Stimulated activated CD8-positive, alpha-beta memory T cell treated with anti-CD3 and anti-CD28 coated beads, Interleukin-2, amount 100 ng/mL, for 1 hour (primary cell): ENCODE results near the gene RGP1.

Experiments used
- DNase-seq, 2 donors: peaks; one replicate each; pipeline ENCODE4 v3.0.0-alpha.2; 2020; ENCODE audit warnings: low read depth in 2 of 2

Gene RGP1

DNA sequence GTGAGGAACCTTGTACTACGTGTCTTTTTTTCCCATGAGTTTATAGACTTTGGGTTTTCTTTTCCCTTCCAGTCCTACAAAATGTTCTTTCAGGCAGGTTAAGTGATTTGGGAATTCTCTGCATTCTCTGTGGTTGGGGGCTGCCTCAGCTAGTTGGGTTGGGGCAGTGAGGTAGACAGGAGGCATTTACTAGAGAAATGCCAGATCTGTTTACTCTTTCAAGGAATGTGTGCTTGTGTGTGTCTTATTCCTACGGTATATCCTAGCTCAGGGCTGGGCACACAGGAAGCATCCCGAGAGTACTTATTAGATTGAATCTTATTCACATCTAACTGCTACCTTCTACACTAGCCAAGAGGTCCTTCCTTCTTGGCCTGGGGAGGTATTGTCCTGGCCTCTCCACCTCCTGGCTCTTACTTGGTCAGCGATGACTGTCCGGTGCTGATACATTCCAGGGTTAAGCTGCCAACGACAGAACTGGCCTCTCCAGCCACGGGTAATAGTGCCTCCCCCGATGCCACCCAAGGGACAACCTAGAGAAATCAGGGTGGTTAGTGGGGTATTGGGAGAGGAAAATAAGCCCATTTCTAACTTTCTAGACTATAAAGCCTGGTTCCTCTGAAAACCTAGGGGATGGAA is 5.1 kb upstream of the RGP1 start:
- no peak for DNase-seq

DNA sequence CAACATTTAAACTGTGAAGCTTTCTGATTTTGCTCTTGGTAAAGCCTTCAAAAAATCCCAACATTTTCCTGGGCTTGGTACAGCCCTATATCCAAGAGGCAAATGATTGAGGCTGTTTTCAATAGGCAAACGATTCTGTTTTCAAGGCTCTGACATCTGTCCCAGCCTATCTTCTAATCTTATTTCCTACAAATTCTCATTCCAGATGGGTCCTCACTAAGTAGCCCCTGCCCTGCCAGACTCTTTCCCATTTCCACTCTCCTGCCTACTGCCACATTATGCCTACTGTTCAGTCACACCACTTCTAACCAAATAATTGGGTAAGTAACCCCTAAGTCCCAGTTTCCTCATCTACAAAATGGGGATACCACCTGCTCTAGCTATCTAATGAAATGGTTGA is 3.5 kb upstream of the RGP1 start:
- no peak for DNase-seq

DNA sequence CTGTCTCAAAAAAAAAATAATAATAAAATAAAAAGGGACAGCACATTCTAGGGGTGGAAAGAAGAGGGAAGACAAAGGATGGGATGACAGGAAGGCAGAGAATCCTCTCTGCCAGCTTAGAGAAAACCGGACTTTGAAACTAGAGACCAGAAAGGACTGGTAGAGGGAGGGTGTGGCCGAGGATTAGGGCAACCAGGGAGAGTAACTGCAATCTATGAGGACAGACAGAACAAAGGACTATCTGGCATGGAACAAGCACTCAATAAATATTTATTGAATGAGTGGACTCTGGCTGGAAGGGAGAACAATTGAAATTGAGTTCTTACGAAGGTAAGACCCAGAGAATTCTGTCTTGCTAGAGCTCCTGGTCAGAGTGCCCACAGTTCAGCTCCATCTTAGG is 2.5 kb upstream of the RGP1 start:
- no peak for DNase-seq

DNA sequence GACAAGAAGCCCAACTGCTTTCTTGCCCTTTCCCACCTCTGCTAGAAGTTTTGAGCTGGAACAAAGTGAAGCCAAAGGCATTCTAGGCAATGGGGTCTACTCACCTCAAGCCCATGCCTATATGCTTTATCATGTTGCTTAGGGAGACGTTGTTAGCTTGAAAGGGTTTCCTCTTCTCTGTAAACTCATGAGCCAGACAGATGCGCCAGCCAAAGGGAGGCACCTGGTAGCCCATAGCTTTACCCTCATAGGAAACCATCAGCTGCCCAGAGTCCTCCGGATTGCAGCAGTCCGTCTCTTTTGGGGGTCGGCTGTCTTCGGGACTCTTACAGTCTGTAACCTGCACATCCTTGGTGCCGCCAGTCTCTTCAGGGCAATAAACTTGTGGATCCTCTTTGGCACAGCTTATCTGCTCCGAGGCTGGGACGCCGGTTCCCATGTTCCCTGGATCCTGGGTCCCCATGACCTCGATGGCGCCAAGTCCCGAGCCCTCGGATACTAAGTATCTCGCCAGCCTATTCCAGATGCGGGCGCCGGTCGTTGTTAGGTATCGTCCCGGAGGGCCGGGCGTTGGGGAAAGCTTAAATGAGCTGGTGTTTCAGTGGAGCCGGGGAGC is 737 bp upstream of the RGP1 start:
- no peak for DNase-seq

DNA sequence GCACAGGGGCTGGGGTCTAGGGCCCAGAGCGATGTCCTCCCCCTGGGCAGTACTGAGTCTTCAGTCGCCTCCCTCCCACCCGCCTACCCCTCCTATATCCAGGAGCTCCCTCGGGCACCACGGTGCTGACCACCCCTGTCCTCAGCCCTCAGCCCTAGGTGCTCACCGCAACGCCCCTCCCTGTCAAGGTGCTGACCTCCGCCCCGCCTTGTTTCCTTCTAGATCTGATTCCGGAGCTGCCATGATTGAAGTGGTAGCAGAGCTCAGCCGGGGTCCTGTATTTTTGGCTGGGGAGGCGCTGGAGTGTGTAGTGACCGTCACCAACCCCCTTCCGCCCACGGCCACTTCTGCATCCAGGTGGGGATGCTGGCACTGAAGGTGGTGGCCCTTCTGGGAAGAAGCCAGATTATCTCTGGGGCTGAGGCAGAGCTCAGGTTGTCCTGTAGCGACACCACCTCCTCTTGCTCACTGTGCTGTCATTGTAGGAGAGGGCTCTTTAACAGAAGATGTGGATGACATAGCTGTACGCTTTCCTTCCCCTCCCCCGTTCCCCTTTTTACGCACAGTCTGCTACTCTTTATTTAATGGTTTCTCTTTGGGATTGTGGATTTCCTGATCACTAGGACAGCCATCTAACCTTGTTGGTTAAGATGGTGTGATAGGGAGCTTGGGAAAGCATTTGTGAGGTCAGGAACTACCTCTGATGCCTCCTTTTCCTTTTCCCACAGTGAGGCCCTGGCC is 598 bp downstream of the RGP1 start:
- no peak for DNase-seq

DNA sequence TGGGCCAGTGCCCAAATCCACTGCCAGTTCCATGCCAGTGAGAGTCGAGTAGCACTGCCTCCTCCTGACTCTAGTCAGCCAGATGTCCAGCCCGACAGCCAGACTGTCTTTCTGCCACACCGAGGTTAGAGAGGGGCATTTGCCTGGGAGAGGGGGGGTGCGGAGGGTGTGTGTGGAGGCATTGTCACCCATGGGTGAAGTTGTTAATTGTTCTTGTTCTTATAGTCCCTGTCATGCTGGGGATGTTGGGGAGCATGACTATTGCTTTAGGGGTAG is 1.1 kb downstream of the RGP1 start:
- no peak for DNase-seq

DNA sequence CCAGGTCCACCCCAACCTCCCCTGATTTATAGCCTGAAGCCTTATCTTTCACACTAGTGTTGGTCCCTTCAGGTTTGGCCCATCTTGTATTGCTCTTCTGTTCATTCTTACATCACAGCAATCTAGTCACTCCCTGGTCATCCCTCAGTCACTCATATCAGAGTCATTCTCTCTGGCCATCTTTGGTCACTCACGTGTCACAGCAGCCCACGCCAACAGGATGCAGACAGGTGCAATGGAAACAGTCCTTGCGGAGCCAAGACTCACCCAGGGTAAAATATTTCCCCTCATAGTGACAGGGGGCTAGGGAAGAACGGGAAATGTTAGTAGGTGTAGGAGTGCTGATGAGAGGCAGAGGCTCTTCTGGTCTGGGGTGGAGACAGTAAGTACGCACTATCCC is 4.4 kb downstream of the RGP1 start:
- DNase-seq = no peak

DNA sequence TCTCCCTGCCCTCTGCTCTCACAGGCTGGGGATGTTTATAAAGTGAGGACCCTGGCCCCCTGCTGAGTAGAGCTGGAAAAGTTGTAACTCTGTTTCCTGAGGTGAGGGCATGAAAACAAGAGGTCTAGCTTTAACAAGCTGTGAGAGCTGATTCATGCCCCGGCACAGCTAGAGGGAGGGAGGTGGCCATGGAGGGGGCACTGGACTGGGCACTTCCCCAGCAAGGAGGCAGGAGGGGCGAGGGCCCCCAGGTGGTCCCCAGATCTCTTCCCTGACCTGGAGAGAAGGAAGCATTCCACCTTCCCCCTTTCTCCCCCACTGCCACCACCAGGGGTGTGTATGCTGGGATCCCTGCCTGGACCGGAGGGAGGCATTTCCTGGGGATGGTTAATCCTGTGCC is 5.2 kb downstream of the RGP1 start, which contains the start of gene MSMP:
MSMP (minus strand) TSS at position 13 of the 400 bp plus-strand sequence. CDS start 147 bp downstream, outside the sequence.
- DNase-seq = no peak

DNA sequence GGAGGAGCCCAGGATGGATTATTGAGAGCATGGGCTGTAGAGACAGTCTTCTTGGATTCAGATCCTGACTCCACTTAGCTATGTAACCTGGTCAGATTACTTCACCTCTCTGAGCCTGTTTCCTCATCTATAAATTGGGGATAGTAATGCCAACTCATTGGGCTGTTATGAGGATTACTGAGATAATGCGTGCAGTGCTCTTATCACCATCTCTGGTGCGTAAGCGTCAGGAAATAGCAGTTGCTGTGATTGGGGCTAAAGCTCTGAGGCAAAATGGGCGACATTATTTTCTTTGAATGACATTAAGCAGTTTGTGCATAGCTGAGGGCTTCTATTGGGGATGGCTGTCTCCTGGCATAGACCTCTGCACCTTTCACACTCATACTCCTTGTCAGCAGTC is 6.0 kb downstream of the RGP1 start:
- DNase-seq = no peak

DNA sequence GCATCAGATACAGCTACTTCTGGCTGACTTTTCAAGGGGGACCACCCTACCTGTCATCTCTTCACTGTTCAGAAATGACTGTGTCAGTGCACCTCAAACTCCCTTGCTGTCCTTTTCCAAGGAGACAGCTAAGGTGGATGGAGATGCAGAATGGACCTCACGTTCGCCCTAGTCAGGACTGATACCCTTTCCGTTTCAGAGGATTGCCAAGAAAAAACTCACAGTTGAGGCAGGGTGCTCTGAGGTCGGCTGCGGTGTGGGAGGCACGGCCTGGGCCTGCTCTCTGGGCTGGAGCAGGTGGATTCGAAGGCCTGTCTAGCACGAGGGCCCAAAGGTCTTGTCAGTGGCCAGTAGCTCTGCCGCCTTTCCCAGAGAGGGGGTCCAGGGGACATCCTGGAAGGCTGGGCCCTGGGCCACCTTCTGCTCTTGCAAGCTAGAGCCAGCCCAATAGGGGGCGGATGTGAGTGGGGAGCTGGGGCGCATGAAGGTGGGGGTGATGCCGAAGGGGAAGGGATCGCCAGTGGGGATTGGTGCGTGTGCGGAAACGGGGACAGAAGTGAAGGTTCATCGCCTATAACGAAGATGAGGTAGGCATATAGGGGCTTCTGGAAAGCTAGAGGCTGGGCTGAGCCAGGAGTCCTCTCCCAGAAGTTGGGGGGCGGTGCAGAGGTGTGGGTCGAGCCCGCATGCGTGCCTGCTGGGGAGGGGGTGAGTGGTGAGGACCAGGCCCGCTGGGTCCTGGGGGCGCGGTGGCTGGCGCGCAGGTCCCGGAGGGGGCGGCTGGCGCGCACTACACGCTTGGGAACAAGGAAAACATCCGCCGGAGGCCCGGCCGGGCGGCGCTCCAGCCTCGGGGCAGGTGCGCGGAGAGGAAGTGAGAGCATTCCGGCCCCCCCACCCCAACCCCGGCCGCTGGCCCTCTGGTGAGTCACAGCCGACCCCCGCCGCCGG is 7.5 kb downstream of the RGP1 start:
- peak in 1 of 2 donors; percentile 59 for DNase-seq

DNA sequence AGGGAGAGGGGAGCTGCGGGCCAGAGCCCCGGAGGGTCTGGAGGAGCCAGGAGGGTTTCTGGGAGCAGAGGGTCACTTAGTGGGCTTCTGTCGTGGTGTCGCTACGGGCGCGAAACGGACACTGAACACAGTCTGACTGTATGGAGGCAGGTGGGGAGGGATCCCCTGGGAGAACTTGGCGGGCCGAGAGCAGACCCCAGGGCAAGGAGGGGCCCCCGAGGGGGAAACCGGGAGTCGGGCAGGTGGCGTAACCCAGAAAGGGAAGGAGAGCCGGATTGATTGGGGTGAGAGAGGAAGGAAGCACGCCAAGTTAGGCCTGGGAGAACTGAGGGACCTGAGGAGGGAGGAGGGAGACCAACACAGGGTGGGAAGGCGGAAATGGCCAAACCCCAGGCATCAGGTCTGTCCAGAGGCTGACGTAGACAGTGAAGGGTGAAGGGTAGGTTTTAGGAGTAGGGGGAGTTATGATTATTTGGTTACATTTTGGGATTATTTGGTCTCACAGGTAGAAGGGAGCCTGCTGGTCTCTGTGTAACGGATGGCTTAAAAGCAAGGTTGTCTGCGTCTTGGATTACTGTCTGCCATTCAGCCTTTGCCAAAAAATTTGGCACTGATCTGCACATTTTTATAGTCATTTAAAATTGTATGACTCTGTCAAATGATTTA is 8.3 kb downstream of the RGP1 start:
- no peak for DNase-seq

DNA sequence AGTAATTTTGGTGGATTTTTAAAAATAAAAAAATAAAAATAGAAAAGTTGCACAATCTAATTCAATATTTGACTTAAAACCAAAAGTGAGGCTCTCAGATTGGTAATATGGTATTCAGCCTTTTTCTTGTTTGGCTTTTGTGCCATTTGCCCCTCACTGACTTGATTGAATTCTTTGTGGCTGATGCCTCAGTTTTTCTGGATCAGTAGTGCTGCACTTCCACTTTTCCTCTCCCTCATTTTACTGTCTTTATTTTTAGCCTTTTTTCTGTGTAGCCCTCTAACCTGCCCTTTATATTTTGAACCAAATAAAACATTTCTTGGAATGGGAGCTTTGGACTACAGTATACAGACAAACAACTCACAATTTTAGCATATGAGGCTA is 8.8 kb downstream of the RGP1 start:
- DNase-seq = no peak

DNA sequence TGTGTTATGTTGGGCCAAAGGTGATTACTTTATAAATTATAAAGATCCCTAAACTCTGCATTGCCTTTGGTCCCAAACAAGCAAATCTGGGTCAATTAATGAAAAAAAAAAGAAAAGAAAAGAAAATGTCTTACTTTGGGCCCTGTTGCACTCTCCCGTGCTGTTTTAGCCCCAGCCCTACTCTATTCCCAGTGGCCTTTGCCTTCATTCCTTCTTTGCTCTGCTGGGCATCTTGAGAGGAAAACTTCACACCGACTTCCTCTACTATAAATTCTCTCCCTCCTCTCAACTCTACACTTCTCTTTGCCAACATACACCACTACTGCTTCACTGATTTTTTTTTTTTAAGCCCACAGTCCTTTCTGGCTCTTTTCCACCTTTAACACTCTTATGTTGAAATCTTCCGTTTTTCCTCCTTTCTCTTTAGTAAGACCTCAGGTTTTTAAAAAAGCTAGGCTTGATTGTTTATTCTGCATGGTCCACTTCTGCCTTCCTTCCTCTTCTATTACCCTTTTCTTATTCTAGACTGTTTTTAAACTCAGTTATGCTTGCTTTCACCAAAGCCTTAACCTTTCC is 9.5 kb downstream of the RGP1 start:
- DNase-seq = no peak

DNA sequence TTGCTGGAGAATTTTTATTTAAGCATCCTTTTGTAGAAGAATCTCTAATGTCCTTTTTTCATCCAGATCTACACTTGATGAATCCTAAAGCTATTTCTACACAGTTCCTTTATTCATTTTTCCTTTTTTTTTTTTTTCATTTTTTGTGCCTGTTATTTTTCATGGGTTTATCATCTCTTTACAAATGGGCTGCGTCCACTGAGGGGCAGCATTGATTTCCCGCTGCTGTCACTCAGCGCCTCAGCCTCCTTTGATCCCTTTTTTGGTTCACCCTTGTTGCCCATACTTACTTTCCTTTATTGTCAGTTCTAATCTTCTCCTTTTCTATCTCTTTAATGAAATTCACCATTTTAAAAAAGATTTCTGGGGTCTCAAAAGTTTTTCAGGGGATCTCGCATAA is 10.7 kb downstream of the RGP1 start:
- no peak for DNase-seq

DNA sequence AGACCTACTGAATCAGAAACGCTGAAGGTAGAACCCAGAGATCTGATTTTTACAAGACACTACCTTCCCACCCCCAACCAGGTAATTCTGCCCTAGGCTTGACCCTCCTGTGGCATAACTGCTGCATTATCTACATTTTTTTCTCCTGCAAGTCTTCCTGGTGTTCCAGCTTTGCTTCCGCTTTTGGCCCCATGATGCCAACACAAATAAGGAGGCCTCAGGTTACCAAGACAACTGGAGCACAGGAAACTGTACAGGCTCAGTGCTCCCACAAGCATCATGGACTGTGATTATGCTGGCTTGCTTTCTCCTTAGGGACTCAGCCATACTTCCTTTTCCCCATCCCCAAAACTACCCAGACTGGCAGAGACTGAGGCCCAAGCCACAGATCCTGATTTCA is 11.6 kb downstream of the RGP1 start:
- DNase-seq = no peak

DNA sequence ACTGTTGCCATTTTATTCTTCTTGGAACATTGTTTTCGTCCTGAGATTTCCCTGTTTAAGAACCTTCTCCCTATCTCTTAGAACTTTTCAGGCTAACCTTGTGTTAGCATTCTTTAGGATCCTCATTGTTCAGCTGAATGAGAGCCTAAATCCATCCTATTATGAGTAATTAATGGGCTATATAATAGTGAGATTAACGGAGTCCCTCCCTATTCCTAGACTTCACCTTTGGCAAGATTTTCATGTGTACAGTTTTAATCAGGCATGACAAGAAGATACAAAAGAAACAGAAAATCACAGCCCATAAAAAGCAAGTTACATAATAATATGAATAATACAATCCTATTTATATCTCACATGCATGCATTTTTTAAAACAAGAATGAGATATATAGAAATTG is 14.1 kb downstream of the RGP1 start:
- no peak for DNase-seq

DNA sequence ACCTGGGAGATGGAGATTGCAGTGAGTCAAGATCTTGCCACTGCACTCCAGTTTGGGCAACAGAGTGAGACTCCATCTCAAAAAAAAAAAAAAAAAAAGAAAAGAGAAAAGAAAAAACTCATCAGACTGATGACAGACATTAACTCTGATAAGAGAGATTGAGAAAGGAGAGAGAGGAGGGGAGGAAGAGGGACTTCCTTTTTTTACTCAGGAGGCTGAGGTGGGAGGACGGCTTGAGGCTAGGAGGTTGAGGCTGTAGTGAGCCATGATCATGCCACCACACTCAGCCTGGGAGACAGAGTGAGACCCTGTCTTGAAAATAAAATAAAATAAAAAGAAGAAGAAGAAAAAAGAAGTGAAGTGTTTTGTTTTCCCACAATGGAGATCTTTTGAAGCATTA is 14.7 kb downstream of the RGP1 start:
- DNase-seq = no peak

DNA sequence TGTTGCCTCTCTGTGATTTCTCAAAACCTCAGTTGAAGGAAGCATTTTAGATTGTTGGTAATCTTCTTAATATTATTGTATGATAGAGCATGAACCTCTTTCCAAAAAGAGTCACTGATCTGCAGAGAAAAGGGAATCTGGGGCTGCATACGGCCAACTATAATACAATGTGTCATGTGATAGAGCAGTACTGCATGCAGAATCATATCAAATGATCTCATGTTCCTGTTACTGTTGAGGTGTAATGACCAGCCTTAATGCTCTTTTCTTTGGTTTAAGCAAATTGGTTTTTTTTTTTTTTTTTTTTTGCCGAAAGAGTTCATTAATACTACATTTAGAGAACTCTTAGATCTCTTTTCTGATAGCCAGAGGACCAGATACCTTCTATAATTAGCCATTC is 17.9 kb downstream of the RGP1 start:
- no peak for DNase-seq

DNA sequence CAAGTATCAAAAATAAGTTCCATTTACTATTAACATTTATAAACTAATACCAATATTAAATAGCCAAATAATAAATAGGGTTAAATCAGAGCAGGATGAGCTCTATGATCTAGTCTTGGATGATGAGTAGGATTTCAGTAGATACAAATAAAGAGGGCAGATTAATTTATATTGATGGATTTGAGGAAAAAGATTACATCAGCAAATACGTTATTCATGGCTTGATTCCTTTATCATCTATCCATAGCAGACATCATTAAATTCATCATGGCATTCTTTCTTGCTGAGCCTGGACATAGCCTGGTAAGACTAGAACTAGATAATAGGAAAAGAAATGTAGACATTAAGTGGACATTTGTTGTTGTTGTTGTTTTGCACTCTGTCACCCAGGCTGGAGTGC is 18.4 kb downstream of the RGP1 start:
- no peak for DNase-seq

DNA sequence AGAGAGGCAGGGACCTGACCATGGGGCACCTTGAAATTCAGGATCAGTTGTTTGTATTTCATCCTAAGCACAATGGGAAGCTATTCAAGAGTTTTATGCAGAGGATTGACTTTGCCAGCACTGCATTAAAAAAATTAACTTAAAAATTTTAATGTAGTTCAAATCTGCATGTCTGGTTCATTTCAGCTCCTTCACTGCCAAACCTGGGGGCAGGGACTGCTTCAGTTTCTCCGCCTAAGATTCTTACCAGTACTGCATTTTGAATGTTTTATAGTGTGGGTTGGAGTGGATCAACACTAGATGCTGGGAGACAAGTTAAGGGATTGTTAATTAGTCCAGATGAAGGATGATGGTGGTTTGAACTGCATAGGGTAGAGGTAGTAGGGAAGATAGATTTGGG is 20.7 kb downstream of the RGP1 start:
- no peak for DNase-seq

DNA sequence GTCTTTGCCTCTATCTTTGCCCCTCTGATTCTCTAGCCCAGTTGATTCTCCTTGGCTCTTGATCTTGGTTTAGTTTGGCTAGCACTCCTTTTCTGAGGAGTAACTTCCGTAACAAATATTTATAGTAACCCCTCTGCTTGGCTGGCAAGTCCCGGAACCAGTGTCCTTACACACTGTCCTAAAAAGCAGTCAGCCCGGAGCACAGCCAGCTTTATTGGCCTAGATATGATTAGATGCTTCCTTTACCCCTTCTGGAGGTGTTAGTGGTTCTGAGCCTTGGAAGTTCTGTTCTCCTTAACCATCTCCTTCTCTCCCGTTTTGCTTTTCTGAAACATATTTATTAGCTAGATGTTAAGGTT is 22.0 kb downstream of the RGP1 start:
- no peak for DNase-seq

DNA sequence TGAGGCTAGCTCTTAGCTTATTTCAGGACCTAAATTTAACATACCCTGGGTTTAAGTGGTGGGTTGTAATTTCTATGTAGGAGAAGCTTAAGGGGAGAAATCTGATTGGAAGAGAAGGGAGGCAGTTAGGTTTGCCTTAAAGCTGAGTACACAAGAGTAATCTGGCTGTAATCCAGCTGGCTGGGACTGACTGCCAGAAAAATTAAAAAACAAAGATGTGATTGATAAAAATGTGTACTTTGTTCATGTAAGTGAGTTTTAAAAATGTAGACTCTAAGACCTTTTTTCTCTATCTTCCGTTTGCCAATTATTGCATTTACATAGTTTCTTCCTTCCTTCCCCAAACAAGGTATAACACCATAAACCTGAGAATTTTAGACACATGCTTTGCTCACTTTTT is 22.4 kb downstream of the RGP1 start:
- no peak for DNase-seq
